Measurements from ENCODE around the gene ZEB2.

The ZEB2 gene

DNA sequence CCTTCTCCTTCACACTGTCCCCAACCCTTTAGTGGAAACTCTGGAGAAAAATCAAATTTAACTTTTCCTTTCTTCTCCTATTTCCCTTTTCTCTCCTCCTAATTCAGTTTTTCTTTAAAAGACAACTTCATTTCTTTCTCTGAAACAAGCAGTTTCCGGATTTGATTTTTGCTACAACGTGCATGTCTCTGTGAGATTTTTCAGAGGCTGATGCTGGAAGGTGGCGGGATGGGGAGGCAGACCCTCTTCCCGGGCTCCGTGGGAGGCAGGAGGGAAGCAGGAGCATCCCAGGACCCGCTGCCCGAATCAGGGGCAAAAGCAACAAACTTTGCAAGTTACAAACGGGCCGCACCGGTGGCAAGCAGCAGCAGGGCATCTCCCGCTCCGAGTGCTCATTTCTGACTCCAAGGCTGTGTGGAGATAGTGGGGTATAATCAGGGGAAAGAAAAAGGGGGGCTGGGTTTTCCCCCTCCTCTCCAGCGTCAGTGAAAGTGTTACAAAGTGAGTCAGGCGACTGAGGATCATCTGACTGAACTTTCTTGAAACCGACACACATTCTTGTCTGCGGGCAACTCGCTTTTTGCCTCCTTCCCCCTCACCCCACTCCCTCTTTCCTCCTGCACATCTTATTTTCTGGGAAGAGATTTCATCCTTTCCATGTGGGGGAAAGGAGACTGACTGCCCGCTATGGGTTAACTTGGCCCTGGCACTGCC lies 6.4 kb downstream of the ZEB2 start:
- Histone ChIP-seq H3K27me3 (ENCODE audit: insufficient read depth, low read length) (peaks cover 37% of the 10 kb centered on the region), H4K8ac (ENCODE audit: low read depth, low read length) (peak overlapping the region; percentile 55), H4K91ac (ENCODE audit: low read depth, low read length) (no peak overlapping the region), H3K9me3 (ENCODE audit: insufficient read depth, low read depth, low read length) (no peaks in the 10 kb centered on the region), H3K4ac (ENCODE audit: low read depth, low read length) (no peak overlapping the region), H3K27ac (ENCODE audit: low read depth, low read length) (no peak overlapping the region), H2BK120ac (ENCODE audit: insufficient read depth, low read length, poor library complexity) (peak overlapping the region; percentile 11), H3K79me2 (ENCODE audit: control insufficient read depth, insufficient read depth, low read length, poor library complexity) (peaks cover 2% of the 10 kb centered on the region), H3K23ac (ENCODE audit: low read length) (no peak overlapping the region), H3K14ac (ENCODE audit: low read length) (no peak overlapping the region), H2AK5ac (ENCODE audit: low read length) (no peak overlapping the region), H3K36me3 (ENCODE audit: control insufficient read depth in 1 of 2, insufficient read depth in 2 of 2, low read length in 2 of 2) (no peaks in the 10 kb centered on the region), H3K18ac (ENCODE audit: low read length) (no peak overlapping the region), H3K4me1 (ENCODE audit: control insufficient read depth in 1 of 2, insufficient read depth in 2 of 2, low read length in 2 of 2) (peaks cover 8 to 20% of the 10 kb centered on the region in 2 experiments), H4K12ac (ENCODE audit: low read depth, low read length) (no peak overlapping the region), H3K79me1 (ENCODE audit: low read length) (peaks cover 14% of the 10 kb centered on the region), H2AFZ (ENCODE audit: insufficient read depth, low read length, poor library complexity) (no peak overlapping the region), H2BK12ac (ENCODE audit: low read length) (peak overlapping the region; percentile 21), H3K4me2 (ENCODE audit: low read length) (peak overlapping the region; percentile 11), H3K4me3 (ENCODE audit: low read depth, low read length) (no peak overlapping the region), H3K9ac (ENCODE audit: low read length) (no peak overlapping the region), H2BK5ac (ENCODE audit: low read depth, low read length, poor library complexity) (no peak overlapping the region)
- peak in 1 of 2 donors; percentile 18 for DNase-seq
- WGBS (ENCODE audit: extremely low coverage, insufficient coverage, insufficient read length) = no CpG with 5 or more reads among the region's 18 CpGs

DNA sequence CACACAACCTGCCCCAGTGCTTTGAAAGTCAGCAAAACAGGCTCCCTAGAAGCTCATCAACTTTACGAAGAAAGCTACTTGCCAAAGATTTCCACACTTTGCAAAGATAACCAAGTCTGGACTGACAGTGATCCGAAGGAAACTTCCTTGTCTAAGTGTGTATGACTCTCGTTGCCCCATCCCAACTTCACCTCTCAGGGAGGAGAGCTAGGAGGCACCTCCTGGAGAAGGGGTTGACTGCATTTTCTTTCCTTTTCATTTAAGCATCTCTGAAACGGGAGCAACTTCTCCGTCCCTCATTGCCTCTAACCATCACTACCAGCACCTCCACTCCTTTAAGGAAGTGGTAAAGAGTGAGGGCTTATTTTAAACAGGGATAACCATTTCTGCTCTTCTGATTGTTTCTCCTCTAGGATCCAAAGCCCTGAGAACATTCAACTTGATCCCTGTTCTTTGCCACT lies 7.0 kb downstream of the ZEB2 start:
- no peak overlapping the region for H3K4me3 ChIP-seq (ENCODE audit: low read depth, low read length)
- H3K18ac ChIP-seq (ENCODE audit: low read length) = no peak overlapping the region

DNA sequence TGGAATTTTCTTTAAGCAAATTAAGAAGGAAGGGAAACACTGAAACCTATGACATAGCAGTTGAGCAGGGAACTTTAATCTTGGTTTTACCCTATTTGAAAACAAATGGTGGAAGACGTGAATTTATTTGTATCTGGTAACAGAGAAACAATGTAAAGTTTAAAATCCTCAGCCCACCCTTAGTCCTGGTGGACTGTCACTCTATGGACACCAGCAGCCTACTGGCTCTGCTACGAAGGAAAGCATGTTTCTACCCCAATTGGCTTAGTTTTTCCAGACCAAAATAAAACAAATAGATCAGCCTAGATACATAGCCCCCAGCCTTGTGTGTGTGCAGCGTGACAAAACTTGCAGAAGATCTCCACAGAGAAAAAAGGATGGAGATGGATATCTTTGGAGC lies 7.4 kb downstream of the ZEB2 start:
- no CpG with 5 or more reads among the region's 3 CpGs for WGBS (ENCODE audit: extremely low coverage, insufficient coverage, insufficient read length)
- H3K18ac ChIP-seq (ENCODE audit: low read length) = no peak overlapping the region
- no peak for DNase-seq

More for the DNA sequence above, 7.0 kb downstream of the ZEB2 start:
- Histone ChIP-seq H3K79me1 (ENCODE audit: low read length) (peaks cover 16% of the 10 kb centered on the region), H3K27ac (ENCODE audit: low read depth, low read length) (no peak overlapping the region), H3K23ac (ENCODE audit: low read length) (no peak overlapping the region), H3K27me3 (ENCODE audit: insufficient read depth, low read length) (peaks cover 32% of the 10 kb centered on the region), H3K14ac (ENCODE audit: low read length) (no peak overlapping the region), H2BK12ac (ENCODE audit: low read length) (no peak overlapping the region), H3K4me2 (ENCODE audit: low read length) (no peak overlapping the region), H2BK5ac (ENCODE audit: low read depth, low read length, poor library complexity) (no peak overlapping the region), H2AFZ (ENCODE audit: insufficient read depth, low read length, poor library complexity) (no peak overlapping the region), H2AK5ac (ENCODE audit: low read length) (no peak overlapping the region), H4K8ac (ENCODE audit: low read depth, low read length) (no peak overlapping the region), H3K79me2 (ENCODE audit: control insufficient read depth, insufficient read depth, low read length, poor library complexity) (peaks cover 2% of the 10 kb centered on the region), H3K4ac (ENCODE audit: low read depth, low read length) (no peak overlapping the region), H3K4me1 (ENCODE audit: control insufficient read depth in 1 of 2, insufficient read depth in 2 of 2, low read length in 2 of 2) (peaks cover 10 to 20% of the 10 kb centered on the region in 2 experiments), H3K36me3 (ENCODE audit: control insufficient read depth in 1 of 2, insufficient read depth in 2 of 2, low read length in 2 of 2) (no peaks in the 10 kb centered on the region), H3K9me3 (ENCODE audit: insufficient read depth, low read depth, low read length) (no peaks in the 10 kb centered on the region), H3K9ac (ENCODE audit: low read length) (no peak overlapping the region), H4K91ac (ENCODE audit: low read depth, low read length) (no peak overlapping the region), H2BK120ac (ENCODE audit: insufficient read depth, low read length, poor library complexity) (no peak overlapping the region), H4K12ac (ENCODE audit: low read depth, low read length) (no peak overlapping the region)
- no peak for DNase-seq
- WGBS (ENCODE audit: extremely low coverage, insufficient coverage, insufficient read length) = no CpG with 5 or more reads among the region's 5 CpGs

DNA sequence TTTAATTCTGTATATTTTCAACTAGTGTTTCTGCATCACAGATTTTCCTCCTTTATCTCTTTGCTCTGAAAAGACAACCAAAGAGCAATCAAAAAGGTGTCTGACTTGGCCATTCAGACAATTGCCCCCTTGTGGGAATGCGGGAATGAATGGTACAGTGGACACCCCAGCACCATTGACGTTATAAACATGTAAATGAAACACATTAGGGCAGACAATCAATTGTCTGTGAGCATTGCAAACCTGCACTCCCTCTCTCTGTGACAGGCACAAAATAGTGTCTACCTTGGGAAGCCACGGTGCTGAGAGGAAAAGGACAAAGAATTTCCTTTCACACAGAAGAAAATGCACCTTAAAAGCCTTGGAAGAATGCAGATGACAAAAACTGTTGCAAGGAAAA lies 8.0 kb downstream of the ZEB2 start:
- Histone ChIP-seq H3K9me3 (ENCODE audit: insufficient read depth, low read depth, low read length) (no peaks in the 10 kb centered on the region), H3K9ac (ENCODE audit: low read length) (no peak overlapping the region), H2AK5ac (ENCODE audit: low read length) (no peak overlapping the region), H3K14ac (ENCODE audit: low read length) (no peak overlapping the region), H3K4me1 (ENCODE audit: control insufficient read depth in 1 of 2, insufficient read depth in 2 of 2, low read length in 2 of 2) (peaks cover 10 to 20% of the 10 kb centered on the region in 2 experiments), H2BK12ac (ENCODE audit: low read length) (no peak overlapping the region), H3K4me3 (ENCODE audit: low read depth, low read length) (no peak overlapping the region), H2AFZ (ENCODE audit: insufficient read depth, low read length, poor library complexity) (no peak overlapping the region), H3K79me2 (ENCODE audit: control insufficient read depth, insufficient read depth, low read length, poor library complexity) (peaks cover 2% of the 10 kb centered on the region), H4K12ac (ENCODE audit: low read depth, low read length) (no peak overlapping the region), H3K18ac (ENCODE audit: low read length) (no peak overlapping the region), H2BK120ac (ENCODE audit: insufficient read depth, low read length, poor library complexity) (no peak overlapping the region), H3K79me1 (ENCODE audit: low read length) (peaks cover 11% of the 10 kb centered on the region), H2BK5ac (ENCODE audit: low read depth, low read length, poor library complexity) (no peak overlapping the region), H3K23ac (ENCODE audit: low read length) (no peak overlapping the region), H3K27me3 (ENCODE audit: insufficient read depth, low read length) (peaks cover 24% of the 10 kb centered on the region), H4K8ac (ENCODE audit: low read depth, low read length) (no peak overlapping the region), H3K36me3 (ENCODE audit: control insufficient read depth in 1 of 2, insufficient read depth in 2 of 2, low read length in 2 of 2) (no peaks in the 10 kb centered on the region), H4K91ac (ENCODE audit: low read depth, low read length) (no peak overlapping the region), H3K27ac (ENCODE audit: low read depth, low read length) (no peak overlapping the region), H3K4me2 (ENCODE audit: low read length) (no peak overlapping the region), H3K4ac (ENCODE audit: low read depth, low read length) (no peak overlapping the region)
- WGBS (ENCODE audit: extremely low coverage, insufficient coverage, insufficient read length) = no CpG with 5 or more reads among the region's 3 CpGs
- DNase-seq = no peak

More for the DNA sequence above, 7.4 kb downstream of the ZEB2 start:
- Histone ChIP-seq H2BK12ac (ENCODE audit: low read length) (no peak overlapping the region), H3K79me2 (ENCODE audit: control insufficient read depth, insufficient read depth, low read length, poor library complexity) (peaks cover 2% of the 10 kb centered on the region), H2BK5ac (ENCODE audit: low read depth, low read length, poor library complexity) (no peak overlapping the region), H3K4ac (ENCODE audit: low read depth, low read length) (no peak overlapping the region), H3K36me3 (ENCODE audit: control insufficient read depth in 1 of 2, insufficient read depth in 2 of 2, low read length in 2 of 2) (no peaks in the 10 kb centered on the region), H3K9me3 (ENCODE audit: insufficient read depth, low read depth, low read length) (no peaks in the 10 kb centered on the region), H3K27ac (ENCODE audit: low read depth, low read length) (no peak overlapping the region), H4K8ac (ENCODE audit: low read depth, low read length) (no peak overlapping the region), H4K91ac (ENCODE audit: low read depth, low read length) (no peak overlapping the region), H3K79me1 (ENCODE audit: low read length) (peaks cover 14% of the 10 kb centered on the region), H2AFZ (ENCODE audit: insufficient read depth, low read length, poor library complexity) (no peak overlapping the region), H2BK120ac (ENCODE audit: insufficient read depth, low read length, poor library complexity) (no peak overlapping the region), H3K27me3 (ENCODE audit: insufficient read depth, low read length) (peaks cover 30% of the 10 kb centered on the region), H3K23ac (ENCODE audit: low read length) (no peak overlapping the region), H3K9ac (ENCODE audit: low read length) (no peak overlapping the region), H3K4me3 (ENCODE audit: low read depth, low read length) (no peak overlapping the region), H2AK5ac (ENCODE audit: low read length) (no peak overlapping the region), H4K12ac (ENCODE audit: low read depth, low read length) (no peak overlapping the region), H3K14ac (ENCODE audit: low read length) (no peak overlapping the region), H3K4me2 (ENCODE audit: low read length) (no peak overlapping the region), H3K4me1 (ENCODE audit: control insufficient read depth in 1 of 2, insufficient read depth in 2 of 2, low read length in 2 of 2) (peaks cover 10 to 20% of the 10 kb centered on the region in 2 experiments)
